NCI-H345 (cell line): Measurements from ENCODE around the gene PFAS.

ENCODE experiments used
- DNase-seq: peaks from one replicate; lab custom pipeline; 2025; lab: John Stamatoyannopoulos, UW

PFAS gene

DNA sequence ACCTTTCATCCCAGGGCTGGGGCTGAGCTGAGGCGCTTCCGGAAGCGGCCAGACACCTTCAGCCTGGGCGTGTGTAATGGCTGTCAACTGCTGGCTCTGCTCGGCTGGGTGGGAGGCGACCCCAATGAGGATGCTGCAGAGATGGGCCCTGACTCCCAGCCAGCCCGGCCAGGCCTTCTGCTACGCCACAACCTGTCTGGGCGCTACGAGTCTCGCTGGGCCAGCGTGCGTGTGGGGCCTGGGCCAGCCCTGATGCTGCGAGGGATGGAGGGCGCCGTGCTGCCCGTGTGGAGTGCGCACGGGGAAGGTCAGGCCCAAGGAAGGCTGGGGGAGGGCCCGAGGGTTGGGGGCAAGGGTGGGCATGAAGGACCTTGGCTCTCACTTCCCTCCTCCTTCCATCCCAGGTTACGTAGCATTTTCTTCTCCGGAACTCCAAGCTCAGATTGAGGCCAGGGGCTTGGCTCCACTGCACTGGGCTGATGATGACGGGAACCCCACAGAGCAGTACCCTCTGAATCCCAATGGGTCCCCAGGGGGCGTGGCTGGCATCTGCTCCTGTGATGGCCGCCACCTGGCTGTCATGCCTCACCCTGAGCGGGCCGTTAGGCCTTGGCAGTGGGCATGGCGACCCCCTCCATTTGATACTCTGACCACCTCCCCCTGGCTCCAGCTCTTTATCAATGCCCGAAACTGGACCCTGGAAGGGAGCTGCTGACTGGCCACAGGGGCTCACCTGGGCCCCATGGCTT lies 19.6 kb downstream of the PFAS start:
- DNase-seq = no peak

GRCh38 chr17:8272421-8272820 lies 23.3 kb downstream of the PFAS start:
- DNase-seq = no peak

- no peak for DNase-seq
Observed at GRCh38 chr17:8273884-8274444, 24.9 kb downstream of the PFAS start.

- no peak for DNase-seq
Observed at GRCh38 chr17:8274816-8275215, 25.7 kb downstream of the PFAS start.

DNA sequence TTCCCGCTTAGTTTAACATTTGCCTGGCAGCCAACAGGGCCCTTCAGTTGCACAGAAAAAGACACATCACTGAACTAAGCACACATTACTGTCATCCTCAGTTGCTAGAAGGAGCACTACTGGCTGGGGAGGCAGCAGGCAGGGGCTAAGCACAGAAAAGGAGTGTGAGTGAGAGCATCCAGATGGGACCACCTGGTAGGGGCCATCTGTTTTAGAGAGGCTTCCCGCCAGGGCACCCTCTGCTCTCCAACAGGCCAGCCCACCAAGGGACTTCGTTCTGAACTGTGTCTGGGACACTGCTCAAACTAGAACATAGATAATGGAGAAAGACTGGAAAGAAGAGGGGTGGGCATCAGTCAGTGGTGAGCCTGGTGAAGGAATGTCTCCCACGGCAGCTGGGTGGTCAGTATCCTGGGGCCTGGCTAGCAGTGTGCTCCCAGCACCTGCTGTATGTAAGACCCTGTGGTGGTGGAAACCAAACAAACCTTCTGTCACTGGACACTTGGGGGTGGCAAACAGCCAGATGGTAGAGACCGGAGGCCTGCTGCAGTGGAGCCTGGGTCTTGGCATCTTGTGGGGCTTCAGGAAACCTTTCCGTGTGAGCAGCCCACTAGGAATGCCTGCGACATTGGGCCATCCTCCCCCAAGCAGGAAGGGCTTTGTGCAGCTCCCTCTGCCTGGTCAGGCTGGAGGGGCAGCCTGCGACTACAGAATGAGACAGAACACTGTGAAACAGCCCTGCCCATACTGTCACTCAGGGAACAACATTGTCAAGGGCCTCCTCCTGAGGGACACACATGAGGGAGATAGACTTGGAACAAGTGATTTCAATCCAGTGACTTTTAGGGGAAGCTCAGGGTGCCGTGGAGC lies 26.6 kb downstream of the PFAS start:
- DNase-seq = no peak

DNA sequence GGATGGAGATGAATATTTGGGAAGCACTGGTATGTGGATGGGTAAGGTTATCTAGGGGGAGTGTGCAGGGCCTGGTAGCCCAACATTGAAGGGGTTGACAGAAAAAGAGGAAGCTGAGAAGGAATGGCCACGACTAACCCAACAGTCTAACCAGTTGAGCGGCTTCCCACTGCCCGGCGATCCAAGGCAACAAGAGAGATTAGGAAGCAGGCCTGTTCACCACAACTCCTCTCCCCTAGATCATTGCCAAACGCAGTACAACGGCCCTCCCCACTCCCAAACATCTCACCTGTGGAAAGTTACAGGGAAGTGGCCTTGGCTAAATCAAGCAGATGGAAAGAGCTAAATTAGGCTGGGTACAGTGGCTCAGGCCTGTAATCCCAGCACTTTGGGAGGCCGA lies 28.2 kb downstream of the PFAS start:
- no peak for DNase-seq

GRCh38 chr17:8282345-8282744 lies 33.3 kb downstream of the PFAS start:
- DNase-seq = no peak

DNA sequence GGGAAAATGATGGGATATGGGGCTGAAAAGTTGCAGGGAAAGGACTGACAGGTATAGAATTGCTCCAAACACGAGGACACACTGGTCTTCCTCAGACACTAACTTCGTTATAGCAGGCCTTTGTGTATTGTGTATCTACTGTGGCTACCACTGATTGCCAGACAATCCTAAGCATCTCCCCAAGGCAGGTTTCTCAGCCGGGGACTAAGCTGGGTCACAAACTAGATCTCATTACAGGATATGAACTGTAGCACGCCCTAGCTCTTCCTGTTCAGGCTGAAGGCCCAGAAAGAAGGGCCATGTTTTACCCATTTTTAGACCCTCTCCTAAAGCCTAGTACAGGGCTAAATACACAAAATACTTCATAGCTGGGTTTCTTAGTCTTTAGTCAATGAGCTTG lies 34.3 kb downstream of the PFAS start:
- DNase-seq = no peak

DNA sequence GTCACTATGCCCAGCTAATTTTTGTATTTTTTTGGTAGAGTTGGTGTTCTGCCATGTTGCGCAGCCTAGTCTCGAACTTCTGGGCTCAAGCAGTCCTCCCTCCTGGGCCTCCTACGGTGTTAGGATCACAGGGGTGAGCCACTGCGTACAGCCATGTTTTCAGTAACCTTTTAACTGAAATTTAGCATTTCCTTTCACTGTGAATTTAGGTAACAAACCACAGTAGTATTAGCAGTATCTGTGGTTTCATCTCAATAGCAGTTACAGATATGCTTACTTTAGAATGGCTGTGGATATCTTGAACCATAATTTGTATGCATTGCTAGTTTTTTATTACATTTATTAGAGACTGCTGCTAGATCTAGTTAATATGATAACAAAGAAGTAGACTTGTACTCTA lies 35.0 kb downstream of the PFAS start:
- no peak for DNase-seq

DNA sequence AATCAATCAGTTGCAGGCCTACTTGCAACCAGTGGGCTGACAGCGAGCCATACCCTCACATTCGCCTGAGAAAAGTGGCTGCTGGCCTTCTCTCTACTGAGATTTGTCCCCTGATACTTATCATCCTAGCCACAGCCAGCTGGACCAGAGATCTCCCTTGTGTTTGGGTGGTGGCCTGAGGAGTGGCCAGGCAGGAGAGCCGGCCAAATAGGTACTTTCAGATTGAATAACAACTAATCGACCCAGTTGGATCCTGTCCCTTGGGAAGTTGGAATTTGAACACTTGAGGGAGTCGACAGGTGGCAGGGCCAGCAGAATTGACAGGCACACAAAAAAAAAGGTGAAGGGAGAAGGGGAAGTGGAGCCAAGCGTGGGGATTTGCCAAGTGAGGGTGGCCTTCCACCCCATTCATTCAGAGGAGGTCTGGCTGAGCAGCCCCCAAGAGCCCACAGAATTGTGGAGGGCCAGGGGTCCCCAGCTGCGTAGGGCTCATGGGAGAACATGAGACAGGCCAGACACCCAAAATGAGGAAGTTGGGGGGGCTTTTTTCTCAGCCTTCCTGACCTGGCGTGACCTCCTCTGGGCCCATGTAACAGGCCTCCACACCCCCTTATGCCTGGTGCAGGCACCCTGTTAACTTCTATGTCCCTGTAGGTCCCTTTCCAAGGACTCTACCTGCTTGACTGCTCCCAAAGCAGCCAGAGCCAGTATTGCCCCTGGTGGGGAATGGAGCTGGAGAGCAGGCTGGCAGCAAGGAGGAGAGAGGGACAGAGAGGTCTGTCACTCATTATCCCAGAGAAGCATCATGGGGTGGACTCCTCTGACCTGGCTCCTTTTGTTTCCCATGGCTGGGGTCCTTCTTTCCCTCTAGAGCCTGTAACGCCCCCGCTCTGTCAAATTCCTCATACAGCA lies 36.4 kb downstream of the PFAS start:
- DNase-seq = no peak

- DNase-seq = no peak
Observed at GRCh38 chr17:8287651-8288335, 38.7 kb downstream of the PFAS start.

DNA sequence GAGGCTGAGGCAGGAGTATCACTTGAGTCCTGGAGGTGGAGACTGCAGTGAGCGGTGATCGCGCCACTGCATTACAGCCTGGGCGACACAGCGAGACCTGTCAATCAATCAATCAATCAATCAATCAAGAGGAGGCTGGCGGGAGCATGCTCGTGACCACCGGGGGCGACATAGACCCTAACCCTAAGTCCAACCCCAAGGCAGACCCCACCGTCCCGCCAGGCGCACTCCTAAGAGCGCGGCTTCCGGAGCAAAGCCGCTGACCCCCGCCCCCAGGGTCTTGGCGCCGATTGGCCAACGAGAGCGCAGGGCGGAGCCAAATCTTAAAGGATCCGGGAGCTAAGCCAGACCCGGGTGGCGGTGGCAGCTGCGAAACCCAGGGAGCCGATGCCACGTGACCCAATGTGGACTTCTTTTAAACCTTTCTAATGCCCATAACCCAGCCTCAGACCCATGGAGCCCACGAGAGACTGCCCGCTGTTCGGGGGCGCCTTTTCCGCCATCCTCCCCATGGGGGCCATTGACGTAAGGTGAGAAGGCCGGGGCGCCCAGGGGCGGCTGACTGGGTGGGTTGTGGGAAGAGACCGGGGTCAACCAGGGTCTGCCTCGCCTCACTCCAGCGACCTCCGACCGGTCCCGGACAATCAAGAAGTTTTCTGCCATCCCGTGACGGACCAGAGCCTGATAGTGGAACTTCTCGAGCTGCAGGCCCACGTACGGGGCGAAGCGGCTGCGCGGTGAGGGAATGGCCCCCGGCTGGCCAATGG lies 39.4 kb downstream of the PFAS start, which contains the start of gene RANGRF:
TSS of gene RANGRF (plus strand) at position 335 of the 767 bp plus-strand sequence. CDS start at position 454, 119 bp downstream.
- DNase-seq = peak; percentile 85

DNA sequence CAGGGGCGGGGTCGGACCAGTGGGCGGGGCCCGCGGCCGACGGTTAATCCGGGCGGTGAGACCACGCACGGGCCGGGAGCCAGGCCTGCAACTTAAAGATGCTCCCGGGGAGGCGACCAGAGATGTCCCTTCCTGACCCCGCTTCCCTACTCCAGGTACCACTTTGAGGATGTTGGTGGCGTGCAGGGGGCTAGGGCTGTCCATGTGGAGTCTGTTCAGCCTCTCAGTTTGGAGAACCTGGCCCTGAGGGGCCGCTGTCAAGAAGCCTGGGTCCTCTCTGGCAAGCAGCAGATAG lies 40.0 kb downstream of the PFAS start:
- DNase-seq = no peak

DNA sequence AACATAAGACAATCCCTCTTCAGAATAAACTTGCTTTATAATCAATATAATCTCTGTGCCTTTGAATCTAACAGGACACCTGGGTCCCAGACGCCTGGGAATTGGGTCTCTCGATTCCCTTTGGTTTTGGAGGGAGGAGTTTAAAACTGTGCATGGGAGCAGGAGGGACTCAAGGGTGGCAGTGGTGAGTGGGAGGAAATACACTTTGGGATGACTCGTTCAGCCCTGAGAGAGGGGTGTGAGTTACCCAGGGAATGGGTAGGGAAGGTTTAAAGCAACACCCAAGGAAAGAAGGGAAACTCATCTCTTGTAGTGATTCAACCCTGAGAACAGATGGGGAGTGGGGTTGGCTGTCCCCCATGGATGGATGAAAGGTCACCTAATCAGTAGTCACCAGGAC lies 41.0 kb downstream of the PFAS start:
- DNase-seq = no peak

GRCh38 chr17:8292639-8293395 lies 43.7 kb downstream of the PFAS start:
- no peak for DNase-seq

DNA sequence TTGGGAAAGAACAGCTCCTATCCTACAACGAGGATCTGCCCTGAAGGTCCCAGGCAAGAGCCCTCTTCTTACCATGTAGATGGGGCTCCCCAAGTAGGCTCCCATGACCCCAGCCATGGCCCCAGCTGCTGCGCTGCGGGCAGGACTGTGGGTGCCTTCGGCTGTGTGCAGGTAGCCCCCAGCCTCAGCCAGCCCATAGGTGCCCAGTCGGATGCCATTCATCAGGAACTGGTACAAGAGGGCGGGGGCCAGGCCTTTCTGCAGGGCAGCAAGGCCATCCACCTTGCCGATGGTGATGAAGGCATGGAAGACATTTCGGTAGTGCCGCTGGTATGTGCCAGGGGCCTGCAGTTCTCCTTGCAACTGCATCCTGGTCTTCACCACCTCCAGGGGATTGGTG lies 45.3 kb downstream of the PFAS start:
- no peak for DNase-seq

DNA sequence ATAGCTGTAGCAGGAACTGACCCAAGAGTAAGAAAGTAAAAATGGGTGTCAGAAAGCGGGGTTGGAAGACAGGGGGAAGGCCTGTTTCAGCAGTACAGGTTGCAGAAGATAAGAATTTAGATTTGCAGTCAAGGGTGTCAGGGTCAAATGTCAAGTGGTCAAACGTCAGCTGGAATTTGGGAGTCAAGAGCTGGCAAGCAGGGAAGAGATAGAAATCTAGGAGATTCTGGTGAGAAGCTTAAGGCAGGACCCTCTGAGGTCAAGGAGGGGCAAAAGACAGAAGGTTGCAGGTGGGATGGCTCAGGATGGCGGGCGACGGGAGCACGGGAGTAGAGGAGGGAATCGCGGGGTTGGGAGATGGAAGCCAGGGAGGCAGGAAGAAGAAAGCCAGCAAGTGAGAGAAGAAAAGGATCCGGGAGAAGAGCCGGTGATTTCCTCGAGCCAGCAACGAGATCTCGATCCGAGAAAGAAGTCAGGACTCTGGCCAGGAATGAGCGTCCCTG lies 45.8 kb downstream of the PFAS start:
- no peak for DNase-seq

- DNase-seq = no peak
Observed at GRCh38 chr17:8300226-8300625, 51.1 kb downstream of the PFAS start.

GRCh38 chr17:8300627-8301242 lies 51.6 kb downstream of the PFAS start:
- peak; percentile 68 for DNase-seq
